Dermis microvascular lymphatic vessel endothelial cell (primary cell): Measurements from ENCODE around the gene IFNL4. TPM values are rescaled to one million over a fixed set of nuclear protein-coding genes. Genes with fewer than 3 reads are reported as not detected.
A peak's percentile ranks its signal among the peaks of the same experiment; 100 is the strongest.
"Not testable (repeated sequence)": the region's sequence is repeated elsewhere in the genome, so short reads cannot be mapped to it uniquely, and the experiment has no call there.

Experiments
- DNase-seq, 2 donors: peaks; one replicate each; pipeline versions ENCODE4 v3.0.0 to v3.0.0-alpha.2; 2010; ENCODE audit warnings: low read depth in 2 of 2
- total RNA-seq: library from RNA; depleted of rRNA; stranded (reverse); fragments of >200 nt; gene quantifications from 2 replicates; pipeline ENCODE4 v1.2.1, GENCODE V29; 2014

IFNL4 gene
- total RNA-seq, 1 donor from 2014 or later = not detected

GRCh38 chr19:39224910-39225309 lies 23.7 kb downstream of the IFNL4 start:
- no peak for DNase-seq

- DNase-seq = peak in 1 of 2 donors; percentile 41
These were observed 24.9 kb downstream of the IFNL4 start for GRCh38 chr19:39223703-39224279.

GRCh38 chr19:39219108-39219507 lies 29.5 kb downstream of the IFNL4 start:
- not testable (repeated sequence) for DNase-seq

- no peak for DNase-seq
These were observed 30.2 kb downstream of the IFNL4 start for GRCh38 chr19:39218230-39219007.

GRCh38 chr19:39217094-39217493 lies 31.6 kb downstream of the IFNL4 start:
- DNase-seq = no peak

GRCh38 chr19:39215323-39215722 lies 33.3 kb downstream of the IFNL4 start:
- not testable (repeated sequence) for DNase-seq

- DNase-seq = peak in 1 of 2 donors; percentile 17
These were observed 36.3 kb downstream of the IFNL4 start for GRCh38 chr19:39212375-39212742.

- DNase-seq = no peak
These were observed 36.8 kb downstream of the IFNL4 start for GRCh38 chr19:39211731-39212374.

GRCh38 chr19:39209196-39209595 lies 39.5 kb downstream of the IFNL4 start:
- no peak for DNase-seq

GRCh38 chr19:39208175-39208795 lies 40.4 kb downstream of the IFNL4 start:
- no peak for DNase-seq

GRCh38 chr19:39207293-39207836 lies 41.3 kb downstream of the IFNL4 start:
- DNase-seq = no peak

GRCh38 chr19:39206122-39206521 lies 42.5 kb downstream of the IFNL4 start:
- DNase-seq = no peak

GRCh38 chr19:39205449-39205764 lies 43.2 kb downstream of the IFNL4 start:
- DNase-seq = no peak

- DNase-seq = no peak
These were observed 45.0 kb downstream of the IFNL4 start, which contains the start of gene SYCN for GRCh38 chr19:39203372-39204341. TSS of gene SYCN (minus strand) at chr19:39204263. CDS start at chr19:39204254, 9 bp downstream.

GRCh38 chr19:39202998-39203355 lies 45.7 kb downstream of the IFNL4 start:
- DNase-seq = no peak

GRCh38 chr19:39200803-39201115 lies 47.9 kb downstream of the IFNL4 start:
- no peak for DNase-seq

GRCh38 chr19:39200066-39200802 lies 48.4 kb downstream of the IFNL4 start:
- DNase-seq = no peak

- DNase-seq = peak in 1 of 2 donors; percentile 36
These were observed 49.6 kb downstream of the IFNL4 start for GRCh38 chr19:39199025-39199424.

GRCh38 chr19:39197808-39198207 lies 50.8 kb downstream of the IFNL4 start:
- DNase-seq = no peak

GRCh38 chr19:39196860-39197562 lies 51.6 kb downstream of the IFNL4 start, which contains the start of gene NCCRP1:
TSS of gene NCCRP1 (plus strand) at chr19:39196964. CDS start at chr19:39196983, 19 bp downstream.
- DNase-seq = no peak
